ENCODE data around the gene LFNG. TPM values are rescaled to one million over a fixed set of nuclear protein-coding genes. Genes with fewer than 3 reads are reported as not detected.

LFNG gene
- total RNA-seq, 2 experiments from 2014 or later = 96.7 to 99.8 TPM

DNA sequence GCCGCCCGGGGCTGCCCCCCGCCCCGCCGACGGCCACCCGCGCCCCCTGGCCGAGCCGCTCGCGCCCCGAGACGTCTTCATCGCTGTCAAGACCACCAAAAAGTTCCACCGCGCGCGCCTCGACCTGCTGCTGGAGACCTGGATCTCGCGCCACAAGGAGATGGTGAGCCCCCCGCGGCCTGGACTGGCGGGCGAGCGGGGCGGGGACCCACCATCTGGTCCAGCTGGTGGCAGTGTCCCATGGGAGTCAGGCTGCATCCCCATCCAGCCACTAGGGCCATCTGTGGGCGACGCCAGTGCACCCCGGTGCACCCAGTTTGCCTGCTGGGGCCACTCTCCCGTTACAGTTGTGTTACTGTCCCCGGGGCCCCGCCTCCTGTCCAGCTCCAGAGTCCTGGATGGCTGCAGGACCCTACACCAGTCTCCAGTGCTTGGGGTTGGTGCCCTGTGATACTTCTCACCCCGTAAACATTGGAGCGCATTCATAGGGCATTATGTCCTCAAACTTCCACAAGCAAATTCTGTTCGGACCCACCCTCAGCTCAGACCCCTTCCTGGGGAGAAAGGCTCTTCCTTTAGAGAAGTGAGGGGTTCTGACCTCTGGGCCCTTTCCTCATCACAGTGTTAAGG, 672 bp downstream of the LFNG start:
- Mint-ChIP-seq H3K4me1 (ENCODE audit: low read depth) (peaks cover 37% of the 10 kb centered on the region), H3K4me3 (peak overlapping the region; percentile 95), H3K36me3 (ENCODE audit: low read depth) (peaks cover 30% of the 10 kb centered on the region), H3K9me3 (no peaks in the 10 kb centered on the region), H3K27me3 (no peaks in the 10 kb centered on the region), H3K27ac (peak overlapping the region; percentile 84)
- POLR2A ChIA-PET = interaction anchor here (0.8 to 12.9 kb wide), 4 partner anchors 8 to 47 kb away, joined by 4 to 218 read pairs (median 6); no protein-coding TSS in a partner anchor
- DNase-seq (peak in 4 of 14 experiments; percentile 28 to 60 (median 48)), ATAC-seq (ENCODE audit: poor library complexity) (no peak)
- intact Hi-C loops (cut with DNase I, micrococcal nuclease) = loop anchor here (5.0 to 10.0 kb wide), 4 partner anchors 43 to 1285 kb away; partner anchors contain the start of genes GRIFIN (in 1 of the 2), SNX8 (in 1 of the 2), TTYH3 (in 1 of the 2) and UNCX (in 1 of the 2)
- TF ChIP-seq, protein P1, sequence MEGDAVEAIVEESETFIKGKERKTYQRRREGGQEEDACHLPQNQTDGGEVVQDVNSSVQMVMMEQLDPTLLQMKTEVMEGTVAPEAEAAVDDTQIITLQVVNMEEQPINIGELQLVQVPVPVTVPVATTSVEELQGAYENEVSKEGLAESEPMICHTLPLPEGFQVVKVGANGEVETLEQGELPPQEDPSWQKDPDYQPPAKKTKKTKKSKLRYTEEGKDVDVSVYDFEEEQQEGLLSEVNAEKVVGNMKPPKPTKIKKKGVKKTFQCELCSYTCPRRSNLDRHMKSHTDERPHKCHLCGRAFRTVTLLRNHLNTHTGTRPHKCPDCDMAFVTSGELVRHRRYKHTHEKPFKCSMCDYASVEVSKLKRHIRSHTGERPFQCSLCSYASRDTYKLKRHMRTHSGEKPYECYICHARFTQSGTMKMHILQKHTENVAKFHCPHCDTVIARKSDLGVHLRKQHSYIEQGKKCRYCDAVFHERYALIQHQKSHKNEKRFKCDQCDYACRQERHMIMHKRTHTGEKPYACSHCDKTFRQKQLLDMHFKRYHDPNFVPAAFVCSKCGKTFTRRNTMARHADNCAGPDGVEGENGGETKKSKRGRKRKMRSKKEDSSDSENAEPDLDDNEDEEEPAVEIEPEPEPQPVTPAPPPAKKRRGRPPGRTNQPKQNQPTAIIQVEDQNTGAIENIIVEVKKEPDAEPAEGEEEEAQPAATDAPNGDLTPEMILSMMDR (IDR thresholded peaks at IDR 0.05) = no peak
- Histone ChIP-seq H3K9me3 (ENCODE audit: control insufficient read depth in 1 of 2, insufficient read depth in 1 of 2, low read length in 2 of 2) (no peaks in the 10 kb centered on the region), H3K4me1 (ENCODE audit: insufficient read depth, low read length) (peaks cover 59% of the 10 kb centered on the region), H3K27ac (ENCODE audit: low read depth in 1 of 2, low read length in 2 of 2) (peak overlapping the region; percentile 36 to 88), H3K27me3 (ENCODE audit: control insufficient read depth in 1 of 2, insufficient read depth in 2 of 2, low read length in 2 of 2) (no peaks in the 10 kb centered on the region), H3K4me3 (ENCODE audit: low read length) (peak overlapping the region; percentile 99), H3K36me3 (ENCODE audit: insufficient read depth, low read length) (peaks cover 35% of the 10 kb centered on the region)
- CTCF ChIA-PET = interaction anchor here (0.6 to 1.0 kb wide), 2 partner anchors 11 to 25 kb away, joined by 3 read pairs; no protein-coding TSS in a partner anchor

DNA sequence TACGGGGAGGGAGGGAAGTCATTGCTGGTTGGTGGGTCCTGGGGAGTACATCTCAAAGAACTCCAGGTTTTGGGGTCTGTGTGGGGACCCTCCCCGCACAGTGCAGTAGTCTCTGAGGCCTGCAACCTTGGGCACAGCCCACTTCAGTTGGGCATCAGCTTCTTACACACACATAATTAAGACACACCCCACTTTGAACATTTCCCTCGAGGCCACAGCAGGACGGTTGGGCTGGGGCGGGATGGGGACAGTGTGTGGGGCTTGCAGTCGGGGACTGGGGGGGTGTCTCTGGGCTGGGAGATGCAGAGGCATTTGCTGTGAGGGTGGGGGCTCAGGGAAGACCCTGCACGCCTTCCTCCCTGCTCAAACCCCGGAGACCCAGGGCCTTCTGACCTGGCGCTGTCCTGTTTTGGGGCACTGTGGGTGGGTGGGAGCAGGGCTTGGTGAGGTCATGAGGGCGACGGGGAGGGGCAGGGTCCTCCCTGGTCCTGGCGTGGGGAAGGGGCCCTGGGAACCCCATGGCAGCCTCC, 1.3 kb downstream of the LFNG start:
- H3K27ac ChIP-seq (ENCODE audit: low read depth in 1 of 2, low read length in 2 of 2) = peak overlapping the region; percentile 36 to 88
- H3K4me1 ChIP-seq (ENCODE audit: insufficient read depth, low read length) = peaks cover 64% of the 10 kb centered on the region
- Mint-ChIP-seq H3K27ac (peak overlapping the region; percentile 84), H3K36me3 (ENCODE audit: low read depth) (peaks cover 33% of the 10 kb centered on the region), H3K4me1 (ENCODE audit: low read depth) (peaks cover 40% of the 10 kb centered on the region), H3K27me3 (no peaks in the 10 kb centered on the region), H3K9me3 (no peaks in the 10 kb centered on the region), H3K4me3 (peak overlapping the region; percentile 95)
- H3K36me3 ChIP-seq (ENCODE audit: insufficient read depth, low read length) = peaks cover 40% of the 10 kb centered on the region
- intact Hi-C loops (cut with DNase I, micrococcal nuclease) = loop anchor here (5.0 to 10.0 kb wide), 4 partner anchors 44 to 1286 kb away; partner anchors contain the start of genes GRIFIN (in 1 of the 2), SNX8 (in 1 of the 2), TTYH3 (in 1 of the 2) and UNCX (in 1 of the 2)
- peak overlapping the region; percentile 99 for H3K4me3 ChIP-seq (ENCODE audit: low read length)
- POLR2A ChIA-PET = interaction anchor here (0.8 to 12.9 kb wide), 4 partner anchors 8 to 46 kb away, joined by 4 to 218 read pairs (median 6); no protein-coding TSS in a partner anchor
- CTCF ChIA-PET = interaction anchor here (0.6 to 1.8 kb wide), 3 partner anchors 10 to 26 kb away, joined by 3 to 6 read pairs (median 3); no protein-coding TSS in a partner anchor
- TF ChIP-seq, protein P1 (IDR thresholded peaks at IDR 0.05) = no peak
- ATAC-seq (ENCODE audit: poor library complexity) = no peak
- H3K9me3 ChIP-seq (ENCODE audit: control insufficient read depth in 1 of 2, insufficient read depth in 1 of 2, low read length in 2 of 2) = no peaks in the 10 kb centered on the region
- DNase-seq = peak in 1 of 14 experiments; percentile 30
- H3K27me3 ChIP-seq (ENCODE audit: control insufficient read depth in 1 of 2, insufficient read depth in 2 of 2, low read length in 2 of 2) = no peaks in the 10 kb centered on the region

DNA sequence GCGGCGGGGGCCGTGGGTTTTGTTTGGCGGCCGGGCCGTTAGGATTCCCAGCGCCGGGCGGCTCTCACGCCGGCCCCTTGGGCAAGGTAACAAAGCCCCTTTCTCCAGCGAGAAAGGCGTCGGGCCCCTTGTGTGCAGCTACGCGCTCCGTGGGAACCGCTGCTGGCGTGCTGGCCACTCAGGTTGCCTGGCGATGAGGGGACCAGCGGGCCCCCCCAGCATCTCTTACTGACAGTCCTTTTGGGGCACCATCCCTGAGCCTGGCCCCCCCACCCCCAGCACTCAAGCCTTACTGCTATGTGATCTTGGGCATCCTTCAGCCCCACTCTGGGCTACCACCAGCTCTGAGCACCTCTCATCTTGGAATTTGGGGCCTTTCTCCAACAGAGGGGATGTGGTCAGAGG, 1.8 kb downstream of the LFNG start:
- Mint-ChIP-seq H3K4me3 (peak overlapping the region; percentile 95), H3K9me3 (no peaks in the 10 kb centered on the region), H3K36me3 (ENCODE audit: low read depth) (peaks cover 38% of the 10 kb centered on the region), H3K27me3 (no peaks in the 10 kb centered on the region), H3K27ac (peak overlapping the region; percentile 96), H3K4me1 (ENCODE audit: low read depth) (peaks cover 45% of the 10 kb centered on the region)
- TF ChIP-seq, protein P1 (IDR thresholded peaks at IDR 0.05) = no peak
- H3K27me3 ChIP-seq (ENCODE audit: control insufficient read depth in 1 of 2, insufficient read depth in 2 of 2, low read length in 2 of 2) = no peaks in the 10 kb centered on the region
- H3K36me3 ChIP-seq (ENCODE audit: insufficient read depth, low read length) = peaks cover 46% of the 10 kb centered on the region
- ATAC-seq (ENCODE audit: poor library complexity) (no peak), DNase-seq (peak in 1 of 14 experiments; percentile 37)
- peak overlapping the region; percentile 41 to 88 for H3K27ac ChIP-seq (ENCODE audit: low read depth in 1 of 2, low read length in 2 of 2)
- intact Hi-C loops (cut with DNase I, micrococcal nuclease) = loop anchor here (5.0 to 10.0 kb wide), 4 partner anchors 44 to 1287 kb away; partner anchors contain the start of genes GRIFIN (in 1 of the 2), SNX8 (in 1 of the 2), TTYH3 (in 1 of the 2) and UNCX (in 1 of the 2)
- ChIA-PET POLR2A (interaction anchor here (1.2 to 12.9 kb wide), 3 partner anchors 7 to 11 kb away, joined by 5 to 218 read pairs (median 7); no protein-coding TSS in a partner anchor), CTCF (interaction anchor here (1.0 to 1.8 kb wide), 2 partner anchors 9 to 12 kb away, joined by 3 to 6 read pairs; no protein-coding TSS in a partner anchor)
- H3K4me3 ChIP-seq (ENCODE audit: low read length) = peak overlapping the region; percentile 99
- H3K4me1 ChIP-seq (ENCODE audit: insufficient read depth, low read length) = peaks cover 65% of the 10 kb centered on the region
- no peaks in the 10 kb centered on the region for H3K9me3 ChIP-seq (ENCODE audit: control insufficient read depth in 1 of 2, insufficient read depth in 1 of 2, low read length in 2 of 2)
